ENCODE results near the gene NPTXR.

The NPTXR gene

GRCh38 chr22:38881464-38881871 lies 37.6 kb upstream of the NPTXR start:
- 3% methylated on average over 8 of the region's 9 CpGs for WGBS (ENCODE audit: insufficient coverage)
- ChIA-PET CTCF (interaction anchor here (0.6 to 3.9 kb wide), 4 partner anchors 11 to 401 kb away, joined by 3 to 16 read pairs (median 4); no protein-coding TSS in a partner anchor), POLR2A (interaction anchor here (0.6 kb wide), 1 partner anchor 44 kb away, joined by 4 read pairs; no protein-coding TSS in a partner anchor)
- H3K9me3 ChIP-seq (ENCODE audit: control extremely low read depth in 1 of 5, control insufficient read depth in 4 of 5, insufficient read depth in 2 of 5, low read depth in 1 of 5, low read length in 4 of 5) = no peaks in the 10 kb centered on the region
- H3K4me1 ChIP-seq (ENCODE audit: control extremely low read depth in 1 of 4, control insufficient read depth in 4 of 4, insufficient read depth in 4 of 4, low read length in 3 of 4) = peaks cover 0 to 9% (median 7%) of the 10 kb centered on the region in 4 experiments
- no peaks in the 10 kb centered on the region for H3K36me3 ChIP-seq (ENCODE audit: control insufficient read depth in 4 of 4, insufficient read depth in 4 of 4, low read length in 3 of 4)
- no peak for DNase-seq
- peaks cover 0 to 2% (median 0%) of the 10 kb centered on the region in 5 experiments for H3K27me3 ChIP-seq (replicated peaks in 2 of 5; ENCODE audit: control insufficient read depth in 4 of 5, insufficient read depth in 5 of 5, low read length in 4 of 5)
- peak overlapping the region in 2 of 7 experiments; percentile 5 to 14 for H3K4me3 ChIP-seq (ENCODE audit: control insufficient read depth in 1 of 7, extremely low read depth in 1 of 7, insufficient read depth in 4 of 7, low read depth in 2 of 7, low read length in 6 of 7)
- no peak overlapping the region for H3K27ac ChIP-seq (ENCODE audit: insufficient read depth in 1 of 2, low read depth in 1 of 2, low read length in 2 of 2, poor library complexity in 1 of 2, severe bottlenecking in 2 of 2)

GRCh38 chr22:38879961-38880360 lies 36.1 kb upstream of the NPTXR start:
- Histone ChIP-seq H3K27ac (ENCODE audit: insufficient read depth in 1 of 2, low read depth in 1 of 2, low read length in 2 of 2, poor library complexity in 1 of 2, severe bottlenecking in 2 of 2) (no peak overlapping the region), H3K4me3 (ENCODE audit: control insufficient read depth in 1 of 7, extremely low read depth in 1 of 7, insufficient read depth in 4 of 7, low read depth in 2 of 7, low read length in 6 of 7) (no peak overlapping the region), H3K4me1 (ENCODE audit: control extremely low read depth in 1 of 4, control insufficient read depth in 4 of 4, insufficient read depth in 4 of 4, low read length in 3 of 4) (peaks cover 0 to 9% (median 7%) of the 10 kb centered on the region in 4 experiments), H3K27me3 (replicated peaks in 2 of 5; ENCODE audit: control insufficient read depth in 4 of 5, insufficient read depth in 5 of 5, low read length in 4 of 5) (peaks cover 0 to 2% (median 0%) of the 10 kb centered on the region in 5 experiments), H3K36me3 (ENCODE audit: control insufficient read depth in 4 of 4, insufficient read depth in 4 of 4, low read length in 3 of 4) (no peaks in the 10 kb centered on the region), H3K9me3 (ENCODE audit: control extremely low read depth in 1 of 5, control insufficient read depth in 4 of 5, insufficient read depth in 2 of 5, low read depth in 1 of 5, low read length in 4 of 5) (no peaks in the 10 kb centered on the region)
- no peak for DNase-seq
- WGBS (ENCODE audit: insufficient coverage) = 92% methylated on average over 4 of the region's 5 CpGs
- ChIA-PET POLR2A (no interaction called here), CTCF (interaction anchor here (0.5 to 3.9 kb wide), 2 partner anchors 10 to 127 kb away, joined by 4 to 16 read pairs; no protein-coding TSS in a partner anchor)

- no peak for DNase-seq
- H3K4me3 ChIP-seq (ENCODE audit: control insufficient read depth in 1 of 7, extremely low read depth in 1 of 7, insufficient read depth in 4 of 7, low read depth in 2 of 7, low read length in 6 of 7) = no peak overlapping the region
- H3K4me1 ChIP-seq (ENCODE audit: control extremely low read depth in 1 of 4, control insufficient read depth in 4 of 4, insufficient read depth in 4 of 4, low read length in 3 of 4) = peaks cover 0 to 9% (median 7%) of the 10 kb centered on the region in 4 experiments
- H3K36me3 ChIP-seq (ENCODE audit: control insufficient read depth in 4 of 4, insufficient read depth in 4 of 4, low read length in 3 of 4) = no peaks in the 10 kb centered on the region
- CTCF ChIA-PET = interaction anchor here (0.5 to 3.9 kb wide), 2 partner anchors 9 to 127 kb away, joined by 4 to 16 read pairs; no protein-coding TSS in a partner anchor
- no peaks in the 10 kb centered on the region for H3K9me3 ChIP-seq (ENCODE audit: control extremely low read depth in 1 of 5, control insufficient read depth in 4 of 5, insufficient read depth in 2 of 5, low read depth in 1 of 5, low read length in 4 of 5)
- peaks cover 0 to 2% (median 0%) of the 10 kb centered on the region in 5 experiments for H3K27me3 ChIP-seq (replicated peaks in 2 of 5; ENCODE audit: control insufficient read depth in 4 of 5, insufficient read depth in 5 of 5, low read length in 4 of 5)
- H3K27ac ChIP-seq (ENCODE audit: insufficient read depth in 1 of 2, low read depth in 1 of 2, low read length in 2 of 2, poor library complexity in 1 of 2, severe bottlenecking in 2 of 2) = no peak overlapping the region
- POLR2A ChIA-PET = no interaction called here
- 94% methylated on average over 3 of the region's 5 CpGs for WGBS (ENCODE audit: insufficient coverage)
These were observed 35.4 kb upstream of the NPTXR start for GRCh38 chr22:38879108-38879729.

GRCh38 chr22:38878001-38878400 lies 34.2 kb upstream of the NPTXR start:
- Histone ChIP-seq H3K27me3 (replicated peaks in 2 of 5; ENCODE audit: control insufficient read depth in 4 of 5, insufficient read depth in 5 of 5, low read length in 4 of 5) (peaks cover 0 to 6% (median 0%) of the 10 kb centered on the region in 5 experiments), H3K36me3 (ENCODE audit: control insufficient read depth in 4 of 4, insufficient read depth in 4 of 4, low read length in 3 of 4) (no peaks in the 10 kb centered on the region), H3K4me1 (ENCODE audit: control extremely low read depth in 1 of 4, control insufficient read depth in 4 of 4, insufficient read depth in 4 of 4, low read length in 3 of 4) (peaks cover 4 to 17% (median 8%) of the 10 kb centered on the region in 4 experiments), H3K27ac (ENCODE audit: insufficient read depth in 1 of 2, low read depth in 1 of 2, low read length in 2 of 2, poor library complexity in 1 of 2, severe bottlenecking in 2 of 2) (no peak overlapping the region), H3K9me3 (ENCODE audit: control extremely low read depth in 1 of 5, control insufficient read depth in 4 of 5, insufficient read depth in 2 of 5, low read depth in 1 of 5, low read length in 4 of 5) (no peaks in the 10 kb centered on the region), H3K4me3 (ENCODE audit: control insufficient read depth in 1 of 7, extremely low read depth in 1 of 7, insufficient read depth in 4 of 7, low read depth in 2 of 7, low read length in 6 of 7) (no peak overlapping the region)
- no peak for DNase-seq
- CTCF ChIA-PET = interaction anchor here (0.8 to 0.9 kb wide), 2 partner anchors 111 to 126 kb away, joined by 3 to 4 read pairs; no protein-coding TSS in a partner anchor
- POLR2A ChIA-PET = no interaction called here
- WGBS (ENCODE audit: insufficient coverage) = 100% methylated on average over 4 of the region's 4 CpGs

GRCh38 chr22:38874529-38875222 lies 30.8 kb upstream of the NPTXR start:
- ChIA-PET CTCF (interaction anchor here (0.7 kb wide), 1 partner anchor 105 kb away, joined by 3 read pairs; no protein-coding TSS in a partner anchor), POLR2A (no interaction called here)
- Histone ChIP-seq H3K36me3 (ENCODE audit: control insufficient read depth in 4 of 4, insufficient read depth in 4 of 4, low read length in 3 of 4) (peaks cover 0 to 4% (median 2%) of the 10 kb centered on the region in 4 experiments), H3K9me3 (ENCODE audit: control extremely low read depth in 1 of 5, control insufficient read depth in 4 of 5, insufficient read depth in 2 of 5, low read depth in 1 of 5, low read length in 4 of 5) (no peaks in the 10 kb centered on the region), H3K4me1 (ENCODE audit: control extremely low read depth in 1 of 4, control insufficient read depth in 4 of 4, insufficient read depth in 4 of 4, low read length in 3 of 4) (peaks cover 5 to 26% (median 18%) of the 10 kb centered on the region in 4 experiments), H3K27ac (ENCODE audit: insufficient read depth in 1 of 2, low read depth in 1 of 2, low read length in 2 of 2, poor library complexity in 1 of 2, severe bottlenecking in 2 of 2) (no peak overlapping the region), H3K27me3 (replicated peaks in 2 of 5; ENCODE audit: control insufficient read depth in 4 of 5, insufficient read depth in 5 of 5, low read length in 4 of 5) (peaks cover 0 to 6% (median 0%) of the 10 kb centered on the region in 5 experiments), H3K4me3 (ENCODE audit: control insufficient read depth in 1 of 7, extremely low read depth in 1 of 7, insufficient read depth in 4 of 7, low read depth in 2 of 7, low read length in 6 of 7) (no peak overlapping the region)
- WGBS (ENCODE audit: insufficient coverage) = 95% methylated on average over 9 of the region's 13 CpGs
- DNase-seq = no peak

- WGBS (ENCODE audit: insufficient coverage) = 88% methylated on average over 6 of the region's 9 CpGs
- peak overlapping the region in 4 of 7 experiments; percentile 6 to 87 (median 84) for H3K4me3 ChIP-seq (ENCODE audit: control insufficient read depth in 1 of 7, extremely low read depth in 1 of 7, insufficient read depth in 4 of 7, low read depth in 2 of 7, low read length in 6 of 7)
- DNase-seq = peak in 1 of 3 donors; percentile 20
These were observed 29.9 kb upstream of the NPTXR start for GRCh38 chr22:38873469-38874411.

More at GRCh38 chr22:38873469-38874411, 29.9 kb upstream of the NPTXR start:
- peaks cover 0 to 9% (median 3%) of the 10 kb centered on the region in 4 experiments for H3K36me3 ChIP-seq (ENCODE audit: control insufficient read depth in 4 of 4, insufficient read depth in 4 of 4, low read length in 3 of 4)
- ChIA-PET CTCF (interaction anchor here (0.7 kb wide), 1 partner anchor 104 kb away, joined by 3 read pairs; no protein-coding TSS in a partner anchor), POLR2A (no interaction called here)
- H3K9me3 ChIP-seq (ENCODE audit: control extremely low read depth in 1 of 5, control insufficient read depth in 4 of 5, insufficient read depth in 2 of 5, low read depth in 1 of 5, low read length in 4 of 5) = no peaks in the 10 kb centered on the region
- peaks cover 5 to 34% (median 23%) of the 10 kb centered on the region in 4 experiments for H3K4me1 ChIP-seq (ENCODE audit: control extremely low read depth in 1 of 4, control insufficient read depth in 4 of 4, insufficient read depth in 4 of 4, low read length in 3 of 4)
- no peak overlapping the region for H3K27ac ChIP-seq (ENCODE audit: insufficient read depth in 1 of 2, low read depth in 1 of 2, low read length in 2 of 2, poor library complexity in 1 of 2, severe bottlenecking in 2 of 2)
- peaks cover 0 to 4% (median 0%) of the 10 kb centered on the region in 5 experiments for H3K27me3 ChIP-seq (replicated peaks in 2 of 5; ENCODE audit: control insufficient read depth in 4 of 5, insufficient read depth in 5 of 5, low read length in 4 of 5)
